Activated T-helper 17 cell treated with anti-CD3 and anti-CD28 coated beads, Interleukin-2, amount 50 U/mL, for 72 hours (primary cell): Measurements from ENCODE around the gene NBL1. TPM values are rescaled to one million over a fixed set of nuclear protein-coding genes. Genes with fewer than 3 reads are reported as not detected.
"Not testable (repeated sequence)": the region's sequence is repeated elsewhere in the genome, so short reads cannot be mapped to it uniquely, and the experiment has no call there.

Experiments
- ATAC-seq: fragments of 150-1000 bp; cut with Tn5 transposase; replicated peaks from 2 replicates; pipeline ENCODE4 v1.10.0; 2021; ENCODE audit warnings: mild to moderate bottlenecking, moderate library complexity
- H3K27ac Mint-ChIP-seq: one replicate; pipeline ENCODE4 v1.8.0; 2022; ENCODE audit warnings: mixed read lengths
- H3K27me3 Mint-ChIP-seq: one replicate; pipeline ENCODE4 v1.8.0; 2022; ENCODE audit warnings: mixed read lengths
- H3K36me3 Mint-ChIP-seq: one replicate; pipeline ENCODE4 v1.8.0; 2022; ENCODE audit warnings: low read depth, mild to moderate bottlenecking, mixed read lengths
- H3K4me1 Mint-ChIP-seq: one replicate; pipeline ENCODE4 v1.8.0; 2022; ENCODE audit warnings: mixed read lengths
- H3K4me3 Mint-ChIP-seq: one replicate; pipeline ENCODE4 v1.8.0; 2022; ENCODE audit warnings: mild to moderate bottlenecking, mixed read lengths
- H3K9me3 Mint-ChIP-seq: one replicate; pipeline ENCODE4 v1.8.0; 2022; ENCODE audit warnings: mixed read lengths
- total RNA-seq, 2 donors: library from RNA; stranded (reverse); gene quantifications; one replicate each; pipeline ENCODE4 v1.2.3, GENCODE V29; 2022

NBL1 gene
- total RNA-seq, 2 donors from 2014 or later: 15.0 to 16.0 TPM

- Mint-ChIP-seq H3K4me1 (peaks cover 22% of the 10 kb centered on the region), H3K9me3 (no peaks in the 10 kb centered on the region), H3K36me3 (peaks cover 32% of the 10 kb centered on the region), H3K27ac (no peak overlapping the region), H3K4me3 (no peak overlapping the region), H3K27me3 (no peaks in the 10 kb centered on the region)
- ATAC-seq: no peak
Observed at GRCh38 chr1:19616489-19616888, 27.6 kb upstream of the NBL1 start.

GRCh38 chr1:19617376-19617775 is 26.7 kb upstream of the NBL1 start:
- Mint-ChIP-seq H3K9me3 (no peaks in the 10 kb centered on the region), H3K4me1 (peaks cover 22% of the 10 kb centered on the region), H3K4me3 (no peak overlapping the region), H3K27ac (no peak overlapping the region), H3K36me3 (peaks cover 37% of the 10 kb centered on the region), H3K27me3 (no peaks in the 10 kb centered on the region)
- ATAC-seq: no peak

GRCh38 chr1:19618428-19618827 is 25.7 kb upstream of the NBL1 start:
- peaks cover 18% of the 10 kb centered on the region for H3K4me1 Mint-ChIP-seq
- ATAC-seq: no peak
- H3K27me3 Mint-ChIP-seq: no peaks in the 10 kb centered on the region
- no peaks in the 10 kb centered on the region for H3K9me3 Mint-ChIP-seq
- H3K4me3 Mint-ChIP-seq: no peak overlapping the region
- H3K36me3 Mint-ChIP-seq: peaks cover 47% of the 10 kb centered on the region
- no peak overlapping the region for H3K27ac Mint-ChIP-seq

GRCh38 chr1:19619697-19620384 is 24.3 kb upstream of the NBL1 start:
- no peaks in the 10 kb centered on the region for H3K9me3 Mint-ChIP-seq
- no peak for ATAC-seq

GRCh38 chr1:19620786-19621185 is 23.3 kb upstream of the NBL1 start:
- no peak for ATAC-seq
- H3K27me3 Mint-ChIP-seq: no peaks in the 10 kb centered on the region
- H3K27ac Mint-ChIP-seq: peak overlapping the region; percentile 23
- no peaks in the 10 kb centered on the region for H3K9me3 Mint-ChIP-seq
- H3K4me1 Mint-ChIP-seq: peaks cover 8% of the 10 kb centered on the region
- H3K4me3 Mint-ChIP-seq: no peak overlapping the region
- H3K36me3 Mint-ChIP-seq: peaks cover 52% of the 10 kb centered on the region

More at GRCh38 chr1:19619697-19620384, 24.3 kb upstream of the NBL1 start:
- Mint-ChIP-seq H3K4me3 (no peak overlapping the region), H3K4me1 (peaks cover 13% of the 10 kb centered on the region), H3K36me3 (peaks cover 52% of the 10 kb centered on the region), H3K27me3 (no peaks in the 10 kb centered on the region), H3K27ac (no peak overlapping the region)

GRCh38 chr1:19621274-19621950 is 22.7 kb upstream of the NBL1 start:
- Mint-ChIP-seq H3K36me3 (peaks cover 52% of the 10 kb centered on the region), H3K4me3 (no peak overlapping the region), H3K9me3 (no peaks in the 10 kb centered on the region), H3K4me1 (peaks cover 8% of the 10 kb centered on the region), H3K27me3 (no peaks in the 10 kb centered on the region), H3K27ac (no peak overlapping the region)
- no peak for ATAC-seq

GRCh38 chr1:19622204-19622603 is 21.9 kb upstream of the NBL1 start:
- Mint-ChIP-seq H3K36me3 (peaks cover 55% of the 10 kb centered on the region), H3K4me1 (peaks cover 8% of the 10 kb centered on the region), H3K27me3 (no peaks in the 10 kb centered on the region), H3K4me3 (no peak overlapping the region), H3K27ac (no peak overlapping the region), H3K9me3 (no peaks in the 10 kb centered on the region)
- no peak for ATAC-seq

- no peaks in the 10 kb centered on the region for H3K9me3 Mint-ChIP-seq
- H3K4me1 Mint-ChIP-seq: peaks cover 8% of the 10 kb centered on the region
- no peaks in the 10 kb centered on the region for H3K27me3 Mint-ChIP-seq
- no peak overlapping the region for H3K4me3 Mint-ChIP-seq
- peaks cover 67% of the 10 kb centered on the region for H3K36me3 Mint-ChIP-seq
- no peak for ATAC-seq
- H3K27ac Mint-ChIP-seq: no peak overlapping the region
Observed at GRCh38 chr1:19623523-19623922, 20.6 kb upstream of the NBL1 start.

- Mint-ChIP-seq H3K36me3 (peaks cover 66% of the 10 kb centered on the region), H3K4me3 (no peak overlapping the region), H3K9me3 (no peaks in the 10 kb centered on the region), H3K27ac (no peak overlapping the region), H3K4me1 (no peaks in the 10 kb centered on the region), H3K27me3 (no peaks in the 10 kb centered on the region)
- no peak for ATAC-seq
Observed at GRCh38 chr1:19625291-19625937, 18.7 kb upstream of the NBL1 start.

GRCh38 chr1:19628879-19629278 is 15.2 kb upstream of the NBL1 start:
- no peak overlapping the region for H3K4me3 Mint-ChIP-seq
- no peaks in the 10 kb centered on the region for H3K4me1 Mint-ChIP-seq
- no peak for ATAC-seq
- no peaks in the 10 kb centered on the region for H3K9me3 Mint-ChIP-seq
- H3K27me3 Mint-ChIP-seq: no peaks in the 10 kb centered on the region
- H3K36me3 Mint-ChIP-seq: peaks cover 47% of the 10 kb centered on the region
- no peak overlapping the region for H3K27ac Mint-ChIP-seq

GRCh38 chr1:19629357-19629756 is 14.8 kb upstream of the NBL1 start:
- Mint-ChIP-seq H3K27ac (no peak overlapping the region), H3K36me3 (peaks cover 44% of the 10 kb centered on the region), H3K4me3 (no peak overlapping the region), H3K9me3 (no peaks in the 10 kb centered on the region), H3K27me3 (no peaks in the 10 kb centered on the region), H3K4me1 (no peaks in the 10 kb centered on the region)
- no peak for ATAC-seq

GRCh38 chr1:19630192-19630591 is 13.9 kb upstream of the NBL1 start:
- peaks cover 35% of the 10 kb centered on the region for H3K36me3 Mint-ChIP-seq
- ATAC-seq, H3K9me3 Mint-ChIP-seq, H3K4me1 Mint-ChIP-seq, H3K27ac Mint-ChIP-seq, H3K27me3 Mint-ChIP-seq, H3K4me3 Mint-ChIP-seq: not testable (repeated sequence)

- Mint-ChIP-seq H3K27ac (no peak overlapping the region), H3K36me3 (peaks cover 29% of the 10 kb centered on the region), H3K27me3 (no peaks in the 10 kb centered on the region), H3K4me3 (no peak overlapping the region), H3K4me1 (no peaks in the 10 kb centered on the region), H3K9me3 (no peaks in the 10 kb centered on the region)
- ATAC-seq: no peak
Observed at GRCh38 chr1:19630720-19631395, 13.3 kb upstream of the NBL1 start.

GRCh38 chr1:19632211-19632610 is 11.9 kb upstream of the NBL1 start:
- H3K4me3 Mint-ChIP-seq: no peak overlapping the region
- no peak overlapping the region for H3K27ac Mint-ChIP-seq
- peaks cover 15% of the 10 kb centered on the region for H3K36me3 Mint-ChIP-seq
- no peaks in the 10 kb centered on the region for H3K9me3 Mint-ChIP-seq
- no peak for ATAC-seq
- H3K27me3 Mint-ChIP-seq: no peaks in the 10 kb centered on the region
- no peaks in the 10 kb centered on the region for H3K4me1 Mint-ChIP-seq
